HG03108 (cell line): ENCODE measurements around the gene LCNL1.

ENCODE experiments used
- ATAC-seq: cut with Tn5 transposase; IDR thresholded peaks from one replicate; pipeline ENCODE4 v1.9.1; 2021; ENCODE audit warnings: moderate library complexity; ENCODE audit not compliant: unreplicated experiment

Gene LCNL1

GRCh38 chr9:136958473-136958872 lies 24.3 kb upstream of the LCNL1 start:
- ATAC-seq: no peak

DNA sequence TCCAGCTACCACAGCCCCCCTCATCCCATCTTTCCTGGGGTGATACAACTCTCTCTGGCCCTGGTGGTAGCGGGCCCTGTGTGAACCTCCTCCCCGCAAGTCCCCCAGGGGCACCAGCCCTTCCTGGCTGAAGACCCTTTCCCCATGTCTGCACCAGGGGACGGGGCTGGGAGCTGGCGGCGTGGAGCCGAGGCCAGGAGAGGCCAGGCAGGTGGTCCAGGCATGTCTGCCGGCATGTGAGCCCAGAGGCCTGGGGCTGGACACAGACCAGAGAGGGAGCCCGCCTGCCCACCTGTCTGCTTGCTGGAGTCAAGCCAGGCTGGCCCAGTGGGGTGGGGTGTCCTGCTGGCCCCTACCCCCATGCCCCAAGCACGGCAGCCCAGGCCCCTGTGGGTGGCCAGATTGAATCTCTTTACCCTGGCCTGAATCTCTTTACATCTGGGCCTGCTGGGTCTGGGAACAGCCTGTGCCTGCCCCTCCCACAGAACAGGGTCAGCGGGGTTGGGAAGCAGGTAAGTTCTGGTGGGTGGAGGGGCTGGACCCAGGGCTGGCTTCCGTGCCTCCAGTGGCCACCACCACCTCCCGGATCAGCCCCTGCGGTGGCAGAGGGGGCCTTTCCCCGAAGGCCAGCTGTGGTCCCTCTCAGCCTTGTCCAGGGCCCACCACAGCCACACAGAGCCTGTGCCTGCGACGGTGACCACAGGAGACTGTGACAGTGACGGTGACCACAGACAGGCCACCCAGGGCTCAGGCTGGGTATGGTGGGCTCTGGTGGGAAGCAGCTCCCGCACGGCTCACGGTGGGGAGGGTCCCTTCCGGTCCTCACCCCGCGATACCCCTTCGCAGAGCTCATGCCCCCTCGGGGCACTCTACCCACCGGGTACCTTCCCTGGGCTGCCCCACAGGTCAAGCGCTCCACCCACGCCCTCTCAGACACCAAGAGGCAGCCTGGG lies 23.6 kb upstream of the LCNL1 start:
- ATAC-seq: no peak

GRCh38 chr9:136960212-136960937 lies 22.4 kb upstream of the LCNL1 start:
- no peak for ATAC-seq

DNA sequence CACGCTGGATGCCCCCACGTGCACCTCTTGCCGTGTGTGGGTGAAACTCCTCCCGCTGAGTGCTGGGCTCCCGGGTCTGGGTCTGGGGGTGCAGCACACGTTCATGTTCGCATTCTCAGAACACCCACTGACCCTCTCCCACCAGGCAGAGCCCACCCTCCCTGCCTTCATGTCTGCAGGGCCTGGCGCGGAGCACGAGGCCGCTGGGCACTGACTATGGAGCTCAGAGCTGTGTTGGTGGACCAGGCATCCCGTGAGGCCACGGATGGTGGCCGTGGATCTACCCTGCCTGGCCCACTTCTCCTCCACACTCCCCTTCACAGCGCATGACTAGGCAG lies 21.9 kb upstream of the LCNL1 start:
- no peak for ATAC-seq

GRCh38 chr9:136961279-136962065 lies 21.3 kb upstream of the LCNL1 start:
- ATAC-seq: no peak

- ATAC-seq: no peak
Measured at GRCh38 chr9:136962163-136962562, 20.6 kb upstream of the LCNL1 start.

GRCh38 chr9:136962701-136963248 lies 20.0 kb upstream of the LCNL1 start:
- ATAC-seq: no peak

DNA sequence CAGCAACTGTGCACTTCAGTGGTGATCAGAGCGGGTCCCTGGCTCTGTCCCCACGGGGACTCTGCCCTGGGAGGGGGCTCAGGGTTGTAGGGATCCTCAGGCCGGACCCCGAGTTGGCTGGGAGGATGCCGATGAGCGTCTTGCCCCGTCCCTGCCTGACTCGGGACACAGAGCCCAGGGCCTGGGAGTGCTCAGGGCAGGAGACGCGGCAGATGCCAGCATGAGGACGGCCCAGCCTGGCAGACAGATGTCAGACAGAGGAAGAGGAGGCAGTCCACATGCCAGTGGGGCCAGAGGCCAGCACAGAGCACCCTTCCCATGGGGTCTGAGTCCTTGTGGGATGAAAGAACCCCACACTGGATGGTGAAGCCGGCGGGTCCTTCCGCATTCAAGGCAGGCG lies 19.5 kb upstream of the LCNL1 start:
- ATAC-seq: no peak

DNA sequence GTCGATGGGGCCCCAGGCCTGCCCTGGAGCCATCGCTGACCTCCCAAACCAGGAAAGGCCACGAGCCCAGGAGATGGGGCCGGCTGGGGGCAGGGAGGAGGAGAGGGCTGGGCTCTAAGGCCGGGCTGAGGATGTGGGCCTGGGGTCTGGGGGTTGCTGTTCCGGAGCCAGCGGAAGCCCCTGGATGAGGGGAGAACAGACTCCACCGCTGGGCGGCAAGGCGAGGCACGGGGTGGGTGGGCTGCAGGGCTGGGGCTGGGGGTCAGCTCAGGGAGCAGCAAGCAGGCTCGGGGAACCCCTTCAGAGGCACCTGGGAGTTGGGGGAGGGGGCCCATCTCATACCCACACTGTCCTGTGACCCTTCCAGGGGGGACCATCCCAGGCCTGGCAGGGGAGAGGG lies 19.0 kb upstream of the LCNL1 start:
- no peak for ATAC-seq

GRCh38 chr9:136964171-136964689 lies 18.6 kb upstream of the LCNL1 start:
- ATAC-seq: no peak

- no peak for ATAC-seq
Measured at GRCh38 chr9:136964833-136965422, 17.9 kb upstream of the LCNL1 start.

DNA sequence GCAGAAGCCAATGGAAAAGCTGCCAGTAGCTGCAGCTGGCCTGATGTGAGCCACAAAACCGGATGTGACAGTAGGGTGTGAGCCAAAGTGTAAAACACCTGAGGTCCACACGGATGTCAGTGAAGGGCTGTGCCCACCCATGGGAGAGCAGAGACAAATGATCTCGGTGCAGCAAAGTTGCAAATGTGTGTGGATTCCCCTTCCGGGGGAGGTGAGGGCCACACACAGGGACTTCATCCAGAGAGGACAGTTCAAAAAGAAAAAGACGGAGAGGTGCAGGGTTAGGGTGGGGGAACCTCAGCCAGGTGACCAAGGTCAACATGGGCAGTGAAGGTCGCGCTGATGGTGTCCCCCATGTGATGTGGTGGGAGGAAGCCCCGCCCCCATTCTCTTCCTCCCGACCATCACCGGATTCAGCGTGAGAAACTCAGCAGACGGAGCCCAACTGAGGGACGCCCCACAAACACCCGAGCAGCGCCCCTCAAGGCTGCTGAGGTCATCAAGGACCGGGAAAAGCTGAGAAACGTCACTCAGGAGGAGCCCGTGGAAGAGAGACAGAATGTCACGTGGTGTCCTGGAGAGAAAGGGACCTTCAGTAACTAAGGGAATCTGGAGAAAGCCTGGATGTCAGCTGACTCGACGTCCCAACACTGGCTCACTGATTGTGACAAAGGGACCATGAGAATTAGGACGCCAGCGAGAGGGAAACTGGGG lies 16.9 kb upstream of the LCNL1 start:
- no peak for ATAC-seq

DNA sequence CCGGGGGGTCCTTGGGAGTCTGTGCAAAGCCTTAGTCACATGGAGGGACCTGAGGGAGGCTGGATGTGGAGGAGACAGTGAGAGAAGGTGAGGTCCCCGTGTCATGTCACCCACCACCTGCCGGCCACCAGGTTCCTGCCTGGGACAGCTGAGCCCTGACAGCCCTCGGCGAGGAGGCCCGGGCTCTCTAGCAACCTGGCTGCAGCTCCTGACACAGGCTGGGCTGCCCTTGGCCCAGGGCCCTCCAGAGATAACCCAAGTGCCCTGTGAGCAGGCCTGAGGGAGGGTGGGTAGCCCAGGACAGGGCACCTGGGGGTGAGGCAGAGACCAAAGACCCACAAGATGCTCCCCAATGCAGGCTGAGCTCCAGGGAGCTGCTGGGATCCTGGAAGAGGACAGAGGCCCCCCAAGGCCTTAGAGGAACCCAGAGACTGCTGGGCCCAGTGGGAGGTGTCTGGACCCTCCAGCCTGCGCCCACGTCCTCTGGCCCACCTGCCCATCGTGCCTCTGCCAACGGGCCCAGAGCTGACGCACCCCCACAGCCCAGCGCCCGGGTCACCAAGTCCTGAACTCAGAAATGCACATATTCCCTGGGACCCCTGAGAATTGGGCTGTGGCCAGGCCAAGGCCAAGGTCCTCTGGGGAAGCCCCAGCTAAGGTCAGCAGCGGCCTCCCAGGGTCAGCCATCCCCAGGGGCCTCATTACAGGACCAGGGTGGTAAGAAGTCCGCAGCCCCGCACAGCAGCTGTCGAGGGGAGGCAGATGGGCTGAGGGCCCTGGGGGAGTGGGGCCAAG lies 14.3 kb upstream of the LCNL1 start:
- ATAC-seq: no peak

DNA sequence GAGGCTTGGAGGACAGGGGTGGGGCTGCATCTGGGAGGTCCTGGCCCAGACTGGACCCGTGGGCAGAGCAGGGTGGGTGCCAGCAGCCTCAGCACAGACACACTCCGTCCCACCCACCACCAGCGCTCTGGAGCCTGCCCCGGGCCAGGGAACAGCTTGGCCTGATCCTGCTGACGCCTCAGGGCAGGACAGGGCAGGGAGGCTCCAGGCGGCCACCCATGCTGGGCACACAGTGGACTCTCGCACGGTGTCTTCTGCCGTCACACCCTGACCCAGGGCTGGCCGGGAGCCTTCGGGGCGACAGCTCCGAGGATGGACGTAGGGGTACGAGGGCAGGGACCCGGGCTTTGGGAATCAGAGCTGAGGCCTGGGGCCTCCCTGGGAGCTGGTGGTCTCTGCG lies 13.6 kb upstream of the LCNL1 start:
- no peak for ATAC-seq

DNA sequence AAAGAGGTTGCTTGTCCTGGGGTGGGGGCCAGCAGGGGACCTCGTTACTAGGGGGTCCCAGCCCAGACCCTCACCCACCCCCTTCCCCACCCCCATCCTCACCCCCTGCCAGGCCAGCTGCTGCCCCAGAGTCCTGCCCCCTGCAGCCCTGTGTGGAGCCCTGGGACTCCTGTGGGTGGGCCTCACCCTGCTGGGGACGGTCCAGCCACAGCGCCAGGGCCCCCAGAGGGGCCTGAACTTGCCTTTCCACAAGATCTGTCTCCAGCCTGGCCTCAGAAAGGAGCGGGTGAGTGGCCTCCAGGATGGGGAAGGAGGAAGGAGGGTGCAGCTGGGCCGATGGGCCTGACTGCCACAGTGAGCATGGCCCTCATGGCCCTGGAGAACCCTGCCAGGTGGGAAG lies 13.0 kb upstream of the LCNL1 start:
- ATAC-seq: no peak

- no peak for ATAC-seq
Measured at GRCh38 chr9:136970361-136970760, 12.4 kb upstream of the LCNL1 start.

- ATAC-seq: no peak
Measured at GRCh38 chr9:136971746-136972145, 11.0 kb upstream of the LCNL1 start.

GRCh38 chr9:136972335-136972734 lies 10.5 kb upstream of the LCNL1 start:
- no peak for ATAC-seq

- ATAC-seq: no peak
Measured at GRCh38 chr9:136972743-136973142, 10.1 kb upstream of the LCNL1 start.
